Measurements from ENCODE around the gene KLHL21.

GRCh38 chr1:6586404-6586816, 16.3 kb downstream of the KLHL21 start:
- TF ChIP-seq, protein P1, sequence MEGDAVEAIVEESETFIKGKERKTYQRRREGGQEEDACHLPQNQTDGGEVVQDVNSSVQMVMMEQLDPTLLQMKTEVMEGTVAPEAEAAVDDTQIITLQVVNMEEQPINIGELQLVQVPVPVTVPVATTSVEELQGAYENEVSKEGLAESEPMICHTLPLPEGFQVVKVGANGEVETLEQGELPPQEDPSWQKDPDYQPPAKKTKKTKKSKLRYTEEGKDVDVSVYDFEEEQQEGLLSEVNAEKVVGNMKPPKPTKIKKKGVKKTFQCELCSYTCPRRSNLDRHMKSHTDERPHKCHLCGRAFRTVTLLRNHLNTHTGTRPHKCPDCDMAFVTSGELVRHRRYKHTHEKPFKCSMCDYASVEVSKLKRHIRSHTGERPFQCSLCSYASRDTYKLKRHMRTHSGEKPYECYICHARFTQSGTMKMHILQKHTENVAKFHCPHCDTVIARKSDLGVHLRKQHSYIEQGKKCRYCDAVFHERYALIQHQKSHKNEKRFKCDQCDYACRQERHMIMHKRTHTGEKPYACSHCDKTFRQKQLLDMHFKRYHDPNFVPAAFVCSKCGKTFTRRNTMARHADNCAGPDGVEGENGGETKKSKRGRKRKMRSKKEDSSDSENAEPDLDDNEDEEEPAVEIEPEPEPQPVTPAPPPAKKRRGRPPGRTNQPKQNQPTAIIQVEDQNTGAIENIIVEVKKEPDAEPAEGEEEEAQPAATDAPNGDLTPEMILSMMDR (IDR thresholded peaks at IDR 0.05): no peak
- TF ChIP-seq POLR2AphosphoS5 (IDR thresholded peaks at IDR 0.05) (no peak), POLR2A (IDR thresholded peaks at IDR 0.05) (no peak), EP300 (IDR thresholded peaks at IDR 0.05) (no peak)

Measured in upper lobe of left lung (tissue), 4 donors.